IMR-90 (cell line): ENCODE measurements around the gene MOB3B. TPM values are rescaled to one million over a fixed set of nuclear protein-coding genes. Genes with fewer than 3 reads are reported as not detected.

Source experiments
- ATAC-seq: fragments of 200-7000 bp; cut with Tn5 transposase; 2 replicates; pipeline ENCODE4 v1.9.1; 2020; ENCODE audit warnings: low read depth, mild to moderate bottlenecking, moderate library complexity
- BruUV-seq: library from RNA; stranded (reverse); fragments of 400-500 nt; replicated peaks from 2 replicates; lab custom pipeline; 2021; lab: Mats Ljungman, UMichigan
- CTCF ChIA-PET: fragments of 300-600 bp; formaldehyde crosslinking; extraction: SDS; loops from one replicate; lab custom pipeline; 2021; ENCODE audit warnings: antibody characterized with exemption; lab: Yijun Ruan, JAX
- POLR2A ChIA-PET: fragments of 300-600 bp; sonication (Branson Sonifier 250); formaldehyde crosslinking; loops from one replicate; lab custom pipeline; 2022; ENCODE audit warnings: antibody characterized with exemption; ENCODE audit not compliant: unreplicated experiment; lab: Charles Lee
- DNase-seq: peaks from one replicate; pipeline ENCODE4 v3.0.0; 2013
- H2AFZ ChIP-seq: replicated peaks from 2 replicates; pipeline ENCODE3; 2013; ENCODE audit warnings: low read length, mild to moderate bottlenecking; ENCODE audit not compliant: poor library complexity
- H2AK5ac ChIP-seq: 2 replicates; pipeline ENCODE4 v1.6.1; 2013; ENCODE audit warnings: low read depth, low read length, inconsistent platforms
- H2AK9ac ChIP-seq: replicated peaks from 2 replicates; pipeline ENCODE3; 2013; ENCODE audit warnings: mild to moderate bottlenecking, low read depth, low read length, moderate library complexity; ENCODE audit not compliant: poor library complexity
- H2BK120ac ChIP-seq: 2 replicates; pipeline ENCODE4 v1.6.1; 2013; ENCODE audit warnings: low read depth, low read length, inconsistent platforms
- H2BK15ac ChIP-seq: 3 replicates; pipeline ENCODE4 v1.6.1; 2013; ENCODE audit warnings: low read depth, low read length, inconsistent platforms
- H2BK20ac ChIP-seq: 2 replicates; pipeline ENCODE4 v1.6.1; 2013; ENCODE audit warnings: low read depth, mild to moderate bottlenecking, inconsistent platforms, low read length, moderate library complexity
- H2BK5ac ChIP-seq: 2 replicates; pipeline ENCODE4 v1.6.1; 2013; ENCODE audit warnings: mild to moderate bottlenecking, low read depth, low read length, inconsistent platforms; ENCODE audit not compliant: poor library complexity, severe bottlenecking
- H3K14ac ChIP-seq: replicated peaks from 2 replicates; pipeline ENCODE4 v1.6.1; 2013; ENCODE audit warnings: low read depth, low read length, inconsistent platforms
- H3K18ac ChIP-seq: 2 replicates; pipeline ENCODE4 v1.6.1; 2013; ENCODE audit warnings: low read depth, low read length, control low read depth
- H3K23ac ChIP-seq: 2 replicates; pipeline ENCODE4 v1.6.1; 2013; ENCODE audit warnings: low read depth, low read length, inconsistent platforms
- H3K27ac ChIP-seq: 2 replicates; pipeline ENCODE4 v1.5.1; 2013; ENCODE audit warnings: mild to moderate bottlenecking, control low read depth, low read length; ENCODE audit not compliant: insufficient read depth
- H3K27me3 ChIP-seq: 2 replicates; pipeline ENCODE4 v1.6.1; 2013; ENCODE audit warnings: low read length; ENCODE audit not compliant: control insufficient read depth, insufficient read depth
- H3K36me3 ChIP-seq: 2 replicates; pipeline ENCODE4 v1.6.1; 2013; ENCODE audit warnings: low read length, mixed read lengths; ENCODE audit not compliant: control insufficient read depth, insufficient read depth
- H3K4ac ChIP-seq: 2 replicates; pipeline ENCODE4 v1.6.1; 2013; ENCODE audit warnings: low read depth, low read length, inconsistent platforms
- H3K4me1 ChIP-seq: 2 replicates; pipeline ENCODE4 v1.6.1; 2013; ENCODE audit warnings: low read length, mixed read lengths; ENCODE audit not compliant: control insufficient read depth, insufficient read depth
- H3K4me2 ChIP-seq: 2 replicates; pipeline ENCODE4 v1.6.1; 2013; ENCODE audit warnings: low read depth, mild to moderate bottlenecking, control low read depth, low read length, moderate library complexity
- H3K4me3 ChIP-seq: 2 replicates; pipeline ENCODE4 v1.5.1; 2013; ENCODE audit warnings: low read depth, mild to moderate bottlenecking, control low read depth, low read length, moderate library complexity; ENCODE audit not compliant: insufficient read depth
- H3K56ac ChIP-seq: 2 replicates; pipeline ENCODE4 v1.6.1; 2013; ENCODE audit warnings: low read length, inconsistent platforms; ENCODE audit not compliant: insufficient read depth; ENCODE audit errors: extremely low read depth
- H3K79me1 ChIP-seq, 2 experiments: 2 replicates each; pipeline ENCODE4 v1.6.1; 2013; ENCODE audit warnings: low read length in 2 of 2, inconsistent platforms in 1 of 2, low read depth in 1 of 2
- H3K9ac ChIP-seq: 2 replicates; pipeline ENCODE4 v1.6.1; 2013; ENCODE audit warnings: low read depth, low read length, control low read depth
- H3K9me1 ChIP-seq: 2 replicates; pipeline ENCODE4 v1.6.1; 2013; ENCODE audit warnings: low read length, inconsistent platforms; ENCODE audit not compliant: insufficient read depth
- H3K9me3 ChIP-seq: 2 replicates; pipeline ENCODE4 v1.6.1; 2013; ENCODE audit warnings: low read length; ENCODE audit not compliant: control insufficient read depth, insufficient read depth
- H4K20me1 ChIP-seq: 2 replicates; pipeline ENCODE4 v1.6.1; 2013; ENCODE audit warnings: low read length, inconsistent platforms; ENCODE audit not compliant: insufficient read depth
- H4K5ac ChIP-seq: 2 replicates; pipeline ENCODE4 v1.6.1; 2013; ENCODE audit warnings: mild to moderate bottlenecking, low read depth, low read length, control low read depth
- H4K8ac ChIP-seq, 2 experiments: 2 replicates each; pipeline ENCODE4 v1.6.1; 2013; ENCODE audit warnings: low read depth in 2 of 2, low read length in 2 of 2, control low read depth in 1 of 2, inconsistent platforms in 1 of 2
- H4K91ac ChIP-seq: 2 replicates; pipeline ENCODE4 v1.6.1; 2013; ENCODE audit warnings: low read depth, low read length, inconsistent platforms; ENCODE audit not compliant: insufficient read depth
- CEBPB ChIP-seq: IDR thresholded peaks from 2 replicates; pipeline ENCODE4 v1.6.1; 2012; ENCODE audit warnings: low read depth, low read length, improper control_type of control experiment
- ELK1 ChIP-seq: fragments of 150-350 bp; IDR thresholded peaks from 2 replicates; pipeline ENCODE4 v1.6.1; 2016; ENCODE audit warnings: low read depth, mild to moderate bottlenecking, low read length, moderate library complexity, borderline replicate concordance
- FOS ChIP-seq: fragments of 150-350 bp; IDR thresholded peaks from 2 replicates; pipeline ENCODE4 v1.6.1; 2016; ENCODE audit warnings: low read depth, low read length
- MAFK ChIP-seq: IDR thresholded peaks from 2 replicates; pipeline ENCODE4 v1.6.1; 2012; ENCODE audit warnings: low read depth, low read length, improper control_type of control experiment
- MAZ ChIP-seq: IDR thresholded peaks from 2 replicates; pipeline ENCODE4 v1.6.1; 2012; ENCODE audit warnings: low read depth, mild to moderate bottlenecking, low read length, improper control_type of control experiment, moderate library complexity, borderline replicate concordance
- MXI1 ChIP-seq: IDR thresholded peaks from 2 replicates; pipeline ENCODE4 v1.6.1; 2012; ENCODE audit warnings: low read depth, mild to moderate bottlenecking, low read length, moderate library complexity, borderline replicate concordance
- NFE2L2 ChIP-seq: fragments of 150-350 bp; IDR thresholded peaks from 2 replicates; pipeline ENCODE4 v1.6.1; 2016; ENCODE audit warnings: low read depth, mild to moderate bottlenecking, low read length
- POLR2A ChIP-seq: IDR thresholded peaks from 2 replicates; pipeline ENCODE4 v1.6.1; 2012; ENCODE audit warnings: mild to moderate bottlenecking, low read depth, low read length
- SMC3 ChIP-seq: fragments of 150-350 bp; IDR thresholded peaks from 2 replicates; pipeline ENCODE4 v1.6.1; 2016; ENCODE audit warnings: low read depth, mild to moderate bottlenecking, antibody characterized with exemption, low read length, moderate library complexity
- USF2 ChIP-seq: fragments of 150-350 bp; IDR thresholded peaks from 2 replicates; pipeline ENCODE4 v1.6.1; 2017; ENCODE audit warnings: mild to moderate bottlenecking, antibody characterized with exemption, low read length, low read depth
- WGBS, 2 experiments: methylation state at CpG; one replicate each; pipeline versions ENCODE4 v1.1.5 to v1.1.7; 2013; ENCODE audit warnings: missing lambda C conversion rate in 2 of 2; ENCODE audit not compliant: insufficient read length in 1 of 2; ENCODE audit errors: extremely low coverage in 2 of 2; 5-methylcytosine and 5-hydroxymethylcytosine counted together
- dilution Hi-C: fragments of 300-500 bp; cut with HindIII; formaldehyde crosslinking; loops from one replicate; pipeline ENCODE4 v1.14.3; 2018; ENCODE audit warnings: low sequenced_read_pairs; ENCODE audit not compliant: unreplicated experiment
- in situ Hi-C: fragments of 300-500 bp; cut with MboI; formaldehyde crosslinking; loops from 3 replicates; pipeline ENCODE4 v1.14.3; 2019; ENCODE audit warnings: low sequenced_read_pairs, inconsistent platforms, mixed read lengths
- intact Hi-C: fragments of 100-400 bp; cut with micrococcal nuclease; formaldehyde crosslinking; loops from 2 replicates; pipeline ENCODE4 v1.10.0; 2022
- polyA plus RNA-seq, 3 experiments: library from polyadenylated mRNA; depleted of rRNA; stranded (reverse); fragments of >200 nt; gene quantifications; 2 replicates each; pipeline ENCODE4 v1.2.3, GENCODE V29; 2012; ENCODE audit warnings: low replicate concordance in 1 of 3
- total RNA-seq: library from RNA; depleted of rRNA; stranded (reverse); fragments of >200 nt; gene quantifications from 2 replicates; pipeline ENCODE4 v1.2.3, GENCODE V29; 2012

The MOB3B gene
- total and polyA plus RNA-seq, 2 of the 4 experiments (the other 2 are of a cell fraction) = under 0.01 to 0.02 TPM

DNA sequence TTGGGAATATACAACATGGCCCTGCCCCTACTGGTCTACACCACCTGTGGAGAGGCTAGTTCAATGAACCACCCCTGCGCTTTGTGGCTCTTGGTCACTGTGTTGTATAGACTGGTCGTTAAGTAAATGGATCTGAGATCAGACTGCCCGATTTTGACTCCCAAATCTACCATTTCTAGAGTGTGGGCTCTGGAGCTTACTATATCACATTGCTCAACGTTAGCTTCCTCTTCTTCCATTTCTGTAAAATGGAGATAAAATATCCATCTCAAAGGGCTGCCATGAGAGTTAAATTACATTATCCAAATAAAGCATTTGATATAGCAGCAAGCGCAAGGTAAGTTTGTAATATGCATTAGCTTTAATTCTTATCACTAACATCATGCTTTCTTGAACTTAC, 58.2 kb downstream of the MOB3B start:
- Histone ChIP-seq H3K36me3 (no peaks in the 10 kb centered on the region), H2BK15ac (no peak overlapping the region), H3K27me3 (no peaks in the 10 kb centered on the region), H3K23ac (no peak overlapping the region), H3K79me1 (no peaks in the 10 kb centered on the region), H3K18ac (no peak overlapping the region), H4K91ac (no peak overlapping the region), H2BK20ac (no peak overlapping the region), H3K9me1 (no peaks in the 10 kb centered on the region), H2AK5ac (no peak overlapping the region), H4K20me1 (no peaks in the 10 kb centered on the region), H3K4me1 (no peaks in the 10 kb centered on the region), H2BK5ac (no peak overlapping the region), H3K9me3 (no peaks in the 10 kb centered on the region), H2AK9ac (no peak overlapping the region), H2AFZ (no peak overlapping the region), H3K4me3 (no peak overlapping the region), H4K5ac (no peak overlapping the region), H3K14ac (no peak overlapping the region), H3K9ac (no peak overlapping the region), H3K4ac (no peak overlapping the region), H4K8ac (no peak overlapping the region), H3K4me2 (no peak overlapping the region), H2BK120ac (no peak overlapping the region), H3K56ac (no peak overlapping the region), H3K27ac (no peak overlapping the region)
- no peak for TF ChIP-seq MAZ
- TF ChIP-seq USF2 = no peak
- no peak for TF ChIP-seq ELK1
- TF ChIP-seq MXI1 = no peak
- TF ChIP-seq POLR2A = no peak
- no peak for TF ChIP-seq SMC3
- no peak for TF ChIP-seq CEBPB
- TF ChIP-seq NFE2L2 = no peak
- no peak for TF ChIP-seq FOS
- TF ChIP-seq MAFK = no peak
- no peak for ATAC-seq
- dilution Hi-C loops (no loop called here), intact Hi-C loops (no loop called here), in situ Hi-C loops (no loop called here)
- BruUV-seq = no TSS peak
- no CpG with 5 or more reads among the region's 5 CpGs for WGBS, 2 experiments
- no peak for DNase-seq
- POLR2A ChIA-PET = no interaction called here
- CTCF ChIA-PET = no interaction called here
